NCI-H524 treated with DMSO at 0.1 percent for 48 hours (cell line): ENCODE data around the gene TPM1.

Experiments
- DNase-seq: peaks from one replicate; lab custom pipeline; 2025; lab: John Stamatoyannopoulos, UW

The TPM1 gene

GRCh38 chr15:63041402-63041973, 1.1 kb upstream of the TPM1 start:
- no peak for DNase-seq

- DNase-seq, result no peak
These were observed 359 bp downstream of the TPM1 start for GRCh38 chr15:63042877-63043334.

- no peak for DNase-seq
These were observed 959 bp downstream of the TPM1 start for GRCh38 chr15:63043335-63044076.

- no peak for DNase-seq
These were observed 1.6 kb downstream of the TPM1 start for GRCh38 chr15:63044077-63044644.

- no peak for DNase-seq
These were observed 2.3 kb downstream of the TPM1 start for GRCh38 chr15:63044645-63045464.

GRCh38 chr15:63045465-63045840, 2.9 kb downstream of the TPM1 start:
- DNase-seq, result no peak

GRCh38 chr15:63045879-63046278, 3.3 kb downstream of the TPM1 start:
- DNase-seq, result no peak

- DNase-seq, result no peak
These were observed 4.6 kb downstream of the TPM1 start for GRCh38 chr15:63046917-63047760.

GRCh38 chr15:63047792-63048114, 5.2 kb downstream of the TPM1 start:
- DNase-seq, result no peak

- peak; percentile 67 for DNase-seq
These were observed 5.7 kb downstream of the TPM1 start for GRCh38 chr15:63048115-63048775.

GRCh38 chr15:63048776-63049665, 6.5 kb downstream of the TPM1 start:
- DNase-seq, result no peak

- no peak for DNase-seq
These were observed 7.3 kb downstream of the TPM1 start for GRCh38 chr15:63049783-63050371.

- DNase-seq, result no peak
These were observed 8.2 kb downstream of the TPM1 start for GRCh38 chr15:63050731-63051155.

- DNase-seq, result no peak
These were observed 8.9 kb downstream of the TPM1 start for GRCh38 chr15:63051156-63052066.

- peak; percentile 55 for DNase-seq
These were observed 9.7 kb downstream of the TPM1 start for GRCh38 chr15:63052077-63052841.

- DNase-seq, result no peak
These were observed 10.6 kb downstream of the TPM1 start for GRCh38 chr15:63052961-63053698.

- no peak for DNase-seq
These were observed 11.7 kb downstream of the TPM1 start for GRCh38 chr15:63054281-63054683.
